Endothelial cell of umbilical vein (primary cell): ENCODE measurements around the gene VANGL2. TPM values are rescaled to one million over a fixed set of nuclear protein-coding genes. Genes with fewer than 3 reads are reported as not detected.

Experiments
- BruUV-seq: library from RNA; stranded (reverse); fragments of 400-500 nt; replicated peaks from 2 replicates; lab custom pipeline; 2021; lab: Mats Ljungman, UMichigan
- CTCF ChIA-PET: fragments of 300-600, 350-600 bp; sonication (Branson Sonifier 250); formaldehyde crosslinking; loops from one replicate; lab custom pipeline; 2021; ENCODE audit warnings: antibody characterized with exemption, inconsistent platforms; lab: Charles Lee
- POLR2A ChIA-PET: fragments of 300-600, 350-600 bp; sonication (Branson Sonifier 250); formaldehyde crosslinking; loops from one replicate; lab custom pipeline; 2021; ENCODE audit warnings: antibody characterized with exemption, inconsistent platforms; lab: Charles Lee
- DNase-seq: peaks from one replicate; pipeline ENCODE4 v3.0.0-alpha.2; 2011; ENCODE audit warnings: low read depth, low spot score
- FAIRE-seq: peaks from 2 replicates; lab custom pipeline; 2011; peaks lifted over from hg19 to GRCh38; lab: Jason Lieb, UNC
- H2AFZ ChIP-seq: 2 replicates; pipeline ENCODE4 v1.6.0; 2012; ENCODE audit warnings: low read depth, low read length, control low read depth, inconsistent platforms
- H3K27ac ChIP-seq: 2 replicates; pipeline ENCODE4 v1.5.1; 2011; ENCODE audit warnings: low read depth, mild to moderate bottlenecking, control low read depth, low read length, moderate library complexity; ENCODE audit not compliant: insufficient read depth
- H3K27me3 ChIP-seq, 2 experiments: 2 replicates each; pipeline versions ENCODE4 v1.6.0 to v1.6.1; 2011; ENCODE audit warnings: low read length in 2 of 2, mixed read lengths in 1 of 2; ENCODE audit not compliant: control insufficient read depth in 2 of 2, insufficient read depth in 2 of 2
- H3K36me3 ChIP-seq, 2 experiments: 2 replicates in 1 of 2; 3 replicates in 1 of 2; pipeline ENCODE4 v1.5.1; 2011; ENCODE audit warnings: low read length in 2 of 2, mild to moderate bottlenecking in 1 of 2, moderate library complexity in 1 of 2; ENCODE audit not compliant: control insufficient read depth in 2 of 2, insufficient read depth in 2 of 2; ENCODE audit errors: extremely low read depth in 1 of 2
- H3K4me1 ChIP-seq: 3 replicates; pipeline ENCODE4 v1.5.1; 2011; ENCODE audit warnings: mild to moderate bottlenecking, low read length; ENCODE audit not compliant: control insufficient read depth, insufficient read depth; ENCODE audit errors: extremely low read depth
- H3K4me2 ChIP-seq: 2 replicates; pipeline ENCODE4 v1.6.1; 2011; ENCODE audit warnings: low read length, control low read depth, mixed read lengths; ENCODE audit not compliant: insufficient read depth
- H3K4me3 ChIP-seq, 3 experiments: fragments of 200-600 bp in 1 of 3; sonication (generic), shearing (Covaris generic) in 1 of 3; replicated peaks in 1 of 3; 2 replicates each; pipeline ENCODE4 v1.5.1; 2011 to 2016; ENCODE audit warnings: control low read depth in 3 of 3, low read length in 3 of 3, mild to moderate bottlenecking in 2 of 3, inconsistent platforms in 1 of 3, low read depth in 1 of 3, moderate library complexity in 1 of 3; ENCODE audit not compliant: insufficient read depth in 1 of 3
- H3K79me2 ChIP-seq: 2 replicates; pipeline ENCODE4 v1.6.0; 2012; ENCODE audit warnings: low read length, inconsistent platforms; ENCODE audit not compliant: control insufficient read depth, insufficient read depth
- H3K9ac ChIP-seq: replicated peaks from 2 replicates; pipeline ENCODE3; 2011; ENCODE audit warnings: low read length, control low read depth; ENCODE audit not compliant: insufficient read depth; ENCODE audit errors: extremely low read depth
- H3K9me1 ChIP-seq: replicated peaks from 3 replicates; pipeline ENCODE4 v1.6.0; 2011; ENCODE audit warnings: mild to moderate bottlenecking, low read length; ENCODE audit not compliant: control insufficient read depth, insufficient read depth; ENCODE audit errors: extremely low read depth
- H3K9me3 ChIP-seq: replicated peaks from 2 replicates; pipeline ENCODE4 v1.5.1; 2012; ENCODE audit warnings: low read length, inconsistent platforms; ENCODE audit not compliant: control insufficient read depth, insufficient read depth
- H4K20me1 ChIP-seq: replicated peaks from 2 replicates; pipeline ENCODE3; 2011; ENCODE audit warnings: mild to moderate bottlenecking, low read length; ENCODE audit not compliant: control insufficient read depth, insufficient read depth; ENCODE audit errors: extremely low read depth
- CTCF ChIP-seq, 2 donors: IDR thresholded peaks; 1 replicate in 1 of 2; 2 replicates in 1 of 2; pipeline ENCODE4 v1.5.1; 2011; ENCODE audit warnings: low read length in 2 of 2, mild to moderate bottlenecking in 2 of 2, moderate library complexity in 2 of 2, control low read depth in 1 of 2, inconsistent platforms in 1 of 2, low read depth in 1 of 2; ENCODE audit not compliant: insufficient read depth in 1 of 2; ENCODE audit errors: extremely low read depth in 1 of 2
- EZH2 ChIP-seq: IDR thresholded peaks from 2 replicates; pipeline ENCODE4 v1.6.1; 2012; ENCODE audit warnings: borderline replicate concordance, low read depth, mild to moderate bottlenecking, moderate library complexity, low read length, inconsistent platforms; ENCODE audit not compliant: severe bottlenecking
- FOS ChIP-seq: IDR thresholded peaks from 2 replicates; pipeline ENCODE4 v1.6.1; 2011; ENCODE audit warnings: mild to moderate bottlenecking, low read length, moderate library complexity, borderline replicate concordance; ENCODE audit not compliant: insufficient read depth
- GATA2 ChIP-seq: IDR thresholded peaks from 2 replicates; pipeline ENCODE4 v1.7.0; 2011; ENCODE audit warnings: low read depth, mild to moderate bottlenecking, moderate library complexity, mixed read lengths, low read length; ENCODE audit not compliant: insufficient read length, insufficient read depth
- JUN ChIP-seq: IDR thresholded peaks from 2 replicates; pipeline ENCODE4 v1.6.1; 2011; ENCODE audit warnings: borderline replicate concordance, low read depth; ENCODE audit not compliant: insufficient read length, insufficient read depth
- MYC ChIP-seq: IDR thresholded peaks from one replicate; pipeline ENCODE4 v1.6.1; 2011; ENCODE audit warnings: mild to moderate bottlenecking, low read depth, low read length
- POLR2A ChIP-seq: IDR thresholded peaks from 2 replicates; pipeline ENCODE4 v1.6.1; 2012; ENCODE audit warnings: low read depth, mild to moderate bottlenecking, control low read depth, low read length
- POLR2AphosphoS5 ChIP-seq: IDR thresholded peaks from 2 replicates; pipeline ENCODE4 v1.6.1; 2012; ENCODE audit warnings: low read depth, mild to moderate bottlenecking, control low read depth, low read length, moderate library complexity; ENCODE audit not compliant: insufficient read depth
- dilution Hi-C: fragments of 300-500 bp; cut with MboI; formaldehyde crosslinking; loops from one replicate; pipeline ENCODE4 v1.15.0; 2019; ENCODE audit warnings: low sequenced_read_pairs; ENCODE audit not compliant: extremely low pct_ligation_motif_present
- intact Hi-C: fragments of 100-400 bp; cut with micrococcal nuclease; formaldehyde crosslinking; loops from one replicate; pipeline ENCODE4 v1.10.0; 2022
- polyA plus RNA-seq, 4 experiments: library from polyadenylated mRNA; depleted of rRNA in 3 of 4; stranded (reverse) in 3 of 4; unstranded in 1 of 4; fragments of >200 nt; gene quantifications; 2 replicates each; pipeline versions ENCODE4 v1.2.1 to v1.2.3, GENCODE V29; 2011 to 2012; ENCODE audit warnings: missing spikeins in 1 of 4
- total RNA-seq: library from RNA; stranded (reverse); gene quantifications from 2 replicates; pipeline ENCODE4 v1.2.3, GENCODE V29; 2021
- TF ChIP-seq, protein P1 (sequence below): IDR thresholded peaks from 2 replicates; pipeline ENCODE4 v1.6.1; 2011; ENCODE audit not compliant: insufficient read depth, insufficient read length

Gene VANGL2
- total and polyA plus RNA-seq, 2 donors (not counting 3 experiments of a cell fraction or from before 2014, with no cell fraction given): 0.01 TPM; not detected in 1

DNA sequence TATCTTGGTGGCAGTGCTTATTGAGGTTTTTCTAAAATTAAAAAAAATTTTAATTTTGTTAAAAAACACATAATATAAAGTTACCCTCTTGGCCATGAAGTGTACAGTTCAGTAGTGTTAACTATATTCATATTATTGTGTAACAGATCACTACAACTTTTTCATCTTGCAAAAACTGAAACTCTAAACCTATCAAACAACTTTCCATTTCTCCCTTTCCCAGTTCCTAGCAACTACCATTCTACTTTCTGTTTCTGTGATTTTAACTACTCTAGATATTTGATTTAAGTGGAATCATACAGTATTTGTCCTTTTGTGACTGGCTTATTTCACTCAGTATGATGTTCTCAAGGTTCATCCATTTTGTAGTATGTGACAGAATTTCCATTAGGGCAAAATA is 67.2 kb downstream of the VANGL2 start:
- Histone ChIP-seq H3K4me1 (no peaks in the 10 kb centered on the region), H3K27me3 (peaks cover 2 to 4% of the 10 kb centered on the region in 2 experiments), H3K36me3 (no peaks in the 10 kb centered on the region), H3K27ac (no peak overlapping the region), H3K9ac (no peak overlapping the region), H4K20me1 (no peaks in the 10 kb centered on the region), H3K4me3 (no peak overlapping the region), H3K4me2 (no peak overlapping the region), H3K9me3 (no peaks in the 10 kb centered on the region), H2AFZ (no peak overlapping the region), H3K9me1 (no peaks in the 10 kb centered on the region), H3K79me2 (no peaks in the 10 kb centered on the region)
- CTCF ChIA-PET: interaction anchor here (0.9 kb wide), 1 partner anchor 144 kb away, joined by 3 read pairs; no protein-coding TSS in a partner anchor
- POLR2A ChIA-PET: no interaction called here
- DNase-seq (no peak), FAIRE-seq (no peak)
- intact Hi-C loops: no loop called here
- TF ChIP-seq, protein P1, sequence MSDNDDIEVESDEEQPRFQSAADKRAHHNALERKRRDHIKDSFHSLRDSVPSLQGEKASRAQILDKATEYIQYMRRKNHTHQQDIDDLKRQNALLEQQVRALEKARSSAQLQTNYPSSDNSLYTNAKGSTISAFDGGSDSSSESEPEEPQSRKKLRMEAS: no peak
- no peak for TF ChIP-seq JUN
- TF ChIP-seq POLR2AphosphoS5: no peak
- no peak for TF ChIP-seq POLR2A
- TF ChIP-seq FOS: no peak
- no peak for TF ChIP-seq MYC
- no peak for TF ChIP-seq EZH2
- TF ChIP-seq CTCF (IDR thresholded peaks at IDR 0.05; ENCODE audit: extremely low read depth in 1 of 2, insufficient read depth in 1 of 2, low read depth in 1 of 2, low read length in 2 of 2): no peak
- no peak for TF ChIP-seq GATA2
- BruUV-seq: no TSS peak
- dilution Hi-C loops: no loop called here
